ENCODE data around the gene ZBTB16. TPM values are rescaled to one million over a fixed set of nuclear protein-coding genes. Genes with fewer than 3 reads are reported as not detected.

ZBTB16 gene
- total and polyA plus RNA-seq, 2 experiments from 2014 or later, result 0.29 to 1.4 TPM

GRCh38 chr11:114057605-114058004 lies 1.9 kb upstream of the ZBTB16 start:
- no peak for ATAC-seq
- Mint-ChIP-seq H3K27ac (no peak overlapping the region), H3K36me3 (ENCODE audit: low read depth) (no peaks in the 10 kb centered on the region; the same call in 2 of the 3 replicates), H3K9me3 (no peaks in the 10 kb centered on the region; the same call in 2 of the 3 replicates), H3K27me3 (ENCODE audit: insufficient read depth, low read depth, poor library complexity) (peaks cover 64% of the 10 kb centered on the region), H3K4me1 (peaks cover 23% of the 10 kb centered on the region), H3K4me3 (peak overlapping the region; percentile 74; the same call in 1 of the 3 replicates)
- Histone ChIP-seq H4K20me1 (replicated peaks; ENCODE audit: insufficient read depth) (no peaks in the 10 kb centered on the region), H3K4me1 (ENCODE audit: insufficient read depth) (peaks cover 22% of the 10 kb centered on the region), H3K4me3 (peak overlapping the region; percentile 67), H3K9me2 (ENCODE audit: insufficient read depth) (no peaks in the 10 kb centered on the region), H3K79me2 (replicated peaks; ENCODE audit: insufficient read depth) (no peaks in the 10 kb centered on the region), H3K36me3 (ENCODE audit: insufficient read depth) (no peaks in the 10 kb centered on the region), H3K27me3 (ENCODE audit: insufficient read depth) (peaks cover 80% of the 10 kb centered on the region), H3K4me2 (peak overlapping the region; percentile 86), H3K27ac (ENCODE audit: low read depth) (no peak overlapping the region), H2AFZ (peak overlapping the region; percentile 97; the same call in 1 of the 2 replicates), H3F3A (replicated peaks; ENCODE audit: low read depth) (peaks cover 9% of the 10 kb centered on the region; the same call in 1 of the 2 replicates)
- TF ChIP-seq JUNB (IDR thresholded peaks at IDR 0.05; ENCODE audit: unreplicated experiment) (no peak), STAT1 (IDR thresholded peaks at IDR 0.05; ENCODE audit: unreplicated experiment) (no peak), CTCF (conservative IDR thresholded peaks at IDR 0.05; ENCODE audit: low read depth in 2 of 2) (no peak), REST (IDR thresholded peaks at IDR 0.05; ENCODE audit: unreplicated experiment) (no peak), NANOG (IDR thresholded peaks at IDR 0.05; ENCODE audit: borderline replicate concordance) (no peak), POLR2AphosphoS5 (IDR thresholded peaks at IDR 0.05; ENCODE audit: low read depth) (no peak), ETS1 (IDR thresholded peaks at IDR 0.05) (no peak), ZNF331 (CRISPR knock-in tag; IDR thresholded peaks at IDR 0.05; ENCODE audit: low read depth) (no peak), ZNF462 (CRISPR knock-in tag; IDR thresholded peaks at IDR 0.05) (no peak), EZH2 (IDR thresholded peaks at IDR 0.05; ENCODE audit: low read depth, unreplicated experiment) (no peak), EZH2phosphoT487 (IDR thresholded peaks at IDR 0.05; ENCODE audit: unreplicated experiment) (no peak), ZNF114 (CRISPR knock-in tag; IDR thresholded peaks at IDR 0.05) (no peak), CREB1 (CRISPR knock-in tag; IDR thresholded peaks at IDR 0.05; ENCODE audit: low read depth) (no peak)
- DNase-seq (ENCODE audit: low spot score), result no peak

Data from GM23338 (cell line).